Measurements from ENCODE around the gene AK1. TPM values are rescaled to one million over a fixed set of nuclear protein-coding genes. Genes with fewer than 3 reads are reported as not detected.
A peak's percentile ranks its signal among the peaks of the same experiment; 100 is the strongest.

AK1 gene
- total and polyA plus RNA-seq, 2 of the 13 experiments (the other 11 are each of a cell fraction or from before 2014, with no cell fraction given): 19.1 to 32.8 TPM

DNA sequence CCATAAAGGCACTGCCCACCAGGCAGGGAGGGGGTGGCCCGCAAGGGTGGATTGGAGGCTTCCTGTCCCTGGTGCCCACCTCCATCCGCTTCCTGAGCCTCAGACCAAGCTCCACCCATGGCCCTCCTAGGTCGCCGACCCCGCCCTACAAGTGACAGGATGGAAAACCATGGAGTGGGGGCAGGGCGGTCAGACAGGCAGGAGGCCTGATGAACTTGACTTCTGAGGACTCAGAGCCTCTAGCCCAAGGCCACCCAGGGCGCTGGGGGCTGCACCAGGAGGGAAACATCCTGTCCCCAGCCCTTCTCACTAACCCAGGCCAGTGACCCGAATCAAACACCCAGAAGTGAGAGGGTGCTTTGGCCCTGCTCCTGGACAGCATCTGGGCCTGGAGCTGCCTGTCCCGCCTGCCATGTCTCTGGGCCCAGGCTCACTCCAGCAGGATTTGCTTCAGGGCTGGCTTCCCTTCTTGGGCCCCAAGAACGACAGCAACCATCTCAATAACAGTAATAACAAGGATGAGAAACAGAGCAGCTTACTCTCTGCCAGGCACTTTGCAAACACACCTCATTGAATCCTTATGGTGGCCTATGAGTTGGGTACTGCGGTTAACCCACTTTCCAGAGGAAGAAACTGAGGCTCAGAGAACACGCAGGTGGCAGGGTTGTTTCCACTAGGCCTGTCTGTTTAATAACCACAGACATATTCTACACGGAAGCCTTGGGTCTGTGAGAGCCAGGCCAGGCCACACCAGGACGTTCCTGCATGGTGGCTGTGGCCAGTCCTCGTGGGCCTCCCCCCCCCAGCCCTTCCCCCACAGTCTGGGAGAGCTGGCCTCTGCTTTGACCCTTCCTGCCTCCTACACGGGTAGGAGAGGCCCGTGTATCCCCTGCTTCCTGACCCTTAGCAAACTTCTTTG is 26.3 kb upstream of the AK1 start (continued):
- TF ChIP-seq TEAD2 (CRISPR knock-in tag; IDR thresholded peaks at IDR 0.05) (no peak), RFXAP (CRISPR knock-in tag; IDR thresholded peaks at IDR 0.05; ENCODE audit: borderline replicate concordance) (peak; percentile 34; the same call in 1 of the 2 replicates), ZNF496 (CRISPR knock-in tag; IDR thresholded peaks at IDR 0.05; ENCODE audit: insufficient replicate concordance) (no peak), ETV6 (CRISPR knock-in tag; conservative IDR thresholded peaks at IDR 0.05) (0 out of 2 replicates have a peak, but pooled peaks have one; percentile 46), CC2D1A (CRISPR knock-in tag; IDR thresholded peaks at IDR 0.05) (no peak), ZNF331 (CRISPR knock-in tag; IDR thresholded peaks at IDR 0.05) (peak; percentile 77), PPARG (CRISPR knock-in tag; conservative IDR thresholded peaks at IDR 0.05) (peak; percentile 44; the same call in 1 of the 2 replicates), ZNF224 (CRISPR knock-in tag; IDR thresholded peaks at IDR 0.05) (no peak), ZNF501 (CRISPR knock-in tag; IDR thresholded peaks at IDR 0.05) (no peak), ZNF24 (IDR thresholded peaks at IDR 0.05) (no peak), SNRNP70 (IDR thresholded peaks at IDR 0.05; ENCODE audit: low read depth, low read length) (no peak), ASH2L (IDR thresholded peaks at IDR 0.05; ENCODE audit: insufficient read length, low read depth, low read length) (no peak), MED13 (CRISPR knock-in tag; IDR thresholded peaks at IDR 0.05) (no peak), TCF7L2 (IDR thresholded peaks at IDR 0.05; ENCODE audit: low read depth, low read length) (no peak)
- TF ChIP-seq, protein P1, sequence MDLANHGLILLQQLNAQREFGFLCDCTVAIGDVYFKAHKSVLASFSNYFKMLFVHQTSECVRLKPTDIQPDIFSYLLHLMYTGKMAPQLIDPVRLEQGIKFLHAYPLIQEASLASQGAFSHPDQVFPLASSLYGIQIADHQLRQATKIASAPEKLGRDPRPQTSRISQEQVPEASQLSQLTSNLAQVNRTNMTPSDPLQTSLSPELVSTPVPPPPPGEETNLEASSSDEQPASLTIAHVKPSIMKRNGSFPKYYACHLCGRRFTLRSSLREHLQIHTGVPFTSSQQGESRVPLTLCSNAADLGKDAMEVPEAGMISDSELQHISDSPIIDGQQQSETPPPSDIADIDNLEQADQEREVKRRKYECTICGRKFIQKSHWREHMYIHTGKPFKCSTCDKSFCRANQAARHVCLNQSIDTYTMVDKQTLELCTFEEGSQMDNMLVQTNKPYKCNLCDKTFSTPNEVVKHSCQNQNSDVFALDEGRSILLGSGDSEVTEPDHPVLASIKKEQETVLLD (CRISPR knock-in tag; IDR thresholded peaks at IDR 0.05; ENCODE audit: low read depth): no peak
- TF ChIP-seq, protein P2, sequence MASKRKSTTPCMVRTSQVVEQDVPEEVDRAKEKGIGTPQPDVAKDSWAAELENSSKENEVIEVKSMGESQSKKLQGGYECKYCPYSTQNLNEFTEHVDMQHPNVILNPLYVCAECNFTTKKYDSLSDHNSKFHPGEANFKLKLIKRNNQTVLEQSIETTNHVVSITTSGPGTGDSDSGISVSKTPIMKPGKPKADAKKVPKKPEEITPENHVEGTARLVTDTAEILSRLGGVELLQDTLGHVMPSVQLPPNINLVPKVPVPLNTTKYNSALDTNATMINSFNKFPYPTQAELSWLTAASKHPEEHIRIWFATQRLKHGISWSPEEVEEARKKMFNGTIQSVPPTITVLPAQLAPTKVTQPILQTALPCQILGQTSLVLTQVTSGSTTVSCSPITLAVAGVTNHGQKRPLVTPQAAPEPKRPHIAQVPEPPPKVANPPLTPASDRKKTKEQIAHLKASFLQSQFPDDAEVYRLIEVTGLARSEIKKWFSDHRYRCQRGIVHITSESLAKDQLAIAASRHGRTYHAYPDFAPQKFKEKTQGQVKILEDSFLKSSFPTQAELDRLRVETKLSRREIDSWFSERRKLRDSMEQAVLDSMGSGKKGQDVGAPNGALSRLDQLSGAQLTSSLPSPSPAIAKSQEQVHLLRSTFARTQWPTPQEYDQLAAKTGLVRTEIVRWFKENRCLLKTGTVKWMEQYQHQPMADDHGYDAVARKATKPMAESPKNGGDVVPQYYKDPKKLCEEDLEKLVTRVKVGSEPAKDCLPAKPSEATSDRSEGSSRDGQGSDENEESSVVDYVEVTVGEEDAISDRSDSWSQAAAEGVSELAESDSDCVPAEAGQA (IDR thresholded peaks at IDR 0.05; ENCODE audit: low read depth): no peak
- TF ChIP-seq, protein P2 (CRISPR knock-in tag; IDR thresholded peaks at IDR 0.05; ENCODE audit: borderline replicate concordance): no peak
- TF ChIP-seq, protein P3, sequence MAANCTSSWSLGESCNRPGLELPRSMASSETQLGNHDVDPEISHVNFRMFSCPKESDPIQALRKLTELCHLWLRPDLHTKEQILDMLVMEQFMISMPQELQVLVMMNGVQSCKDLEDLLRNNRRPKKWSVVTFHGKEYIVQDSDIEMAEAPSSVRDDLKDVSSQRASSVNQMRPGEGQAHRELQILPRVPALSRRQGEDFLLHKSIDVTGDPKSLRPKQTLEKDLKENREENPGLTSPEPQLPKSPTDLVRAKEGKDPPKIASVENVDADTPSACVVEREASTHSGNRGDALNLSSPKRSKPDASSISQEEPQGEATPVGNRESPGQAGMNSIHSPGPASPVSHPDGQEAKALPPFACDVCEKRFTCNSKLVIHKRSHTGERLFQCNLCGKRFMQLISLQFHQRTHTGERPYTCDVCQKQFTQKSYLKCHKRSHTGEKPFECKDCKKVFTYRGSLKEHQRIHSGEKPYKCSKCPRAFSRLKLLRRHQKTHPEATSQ (CRISPR knock-in tag; IDR thresholded peaks at IDR 0.05; ENCODE audit: borderline replicate concordance): no peak

Measured in HepG2 (cell line).